GM18526 (cell line): ENCODE measurements around the gene SECISBP2L.

Experiments used
- POLR2A ChIP-seq: IDR thresholded peaks from 3 replicates; pipeline ENCODE4 v1.6.1; 2011; ENCODE audit not compliant: insufficient read length; ENCODE audit errors: extremely low read depth

Gene SECISBP2L, protein sequence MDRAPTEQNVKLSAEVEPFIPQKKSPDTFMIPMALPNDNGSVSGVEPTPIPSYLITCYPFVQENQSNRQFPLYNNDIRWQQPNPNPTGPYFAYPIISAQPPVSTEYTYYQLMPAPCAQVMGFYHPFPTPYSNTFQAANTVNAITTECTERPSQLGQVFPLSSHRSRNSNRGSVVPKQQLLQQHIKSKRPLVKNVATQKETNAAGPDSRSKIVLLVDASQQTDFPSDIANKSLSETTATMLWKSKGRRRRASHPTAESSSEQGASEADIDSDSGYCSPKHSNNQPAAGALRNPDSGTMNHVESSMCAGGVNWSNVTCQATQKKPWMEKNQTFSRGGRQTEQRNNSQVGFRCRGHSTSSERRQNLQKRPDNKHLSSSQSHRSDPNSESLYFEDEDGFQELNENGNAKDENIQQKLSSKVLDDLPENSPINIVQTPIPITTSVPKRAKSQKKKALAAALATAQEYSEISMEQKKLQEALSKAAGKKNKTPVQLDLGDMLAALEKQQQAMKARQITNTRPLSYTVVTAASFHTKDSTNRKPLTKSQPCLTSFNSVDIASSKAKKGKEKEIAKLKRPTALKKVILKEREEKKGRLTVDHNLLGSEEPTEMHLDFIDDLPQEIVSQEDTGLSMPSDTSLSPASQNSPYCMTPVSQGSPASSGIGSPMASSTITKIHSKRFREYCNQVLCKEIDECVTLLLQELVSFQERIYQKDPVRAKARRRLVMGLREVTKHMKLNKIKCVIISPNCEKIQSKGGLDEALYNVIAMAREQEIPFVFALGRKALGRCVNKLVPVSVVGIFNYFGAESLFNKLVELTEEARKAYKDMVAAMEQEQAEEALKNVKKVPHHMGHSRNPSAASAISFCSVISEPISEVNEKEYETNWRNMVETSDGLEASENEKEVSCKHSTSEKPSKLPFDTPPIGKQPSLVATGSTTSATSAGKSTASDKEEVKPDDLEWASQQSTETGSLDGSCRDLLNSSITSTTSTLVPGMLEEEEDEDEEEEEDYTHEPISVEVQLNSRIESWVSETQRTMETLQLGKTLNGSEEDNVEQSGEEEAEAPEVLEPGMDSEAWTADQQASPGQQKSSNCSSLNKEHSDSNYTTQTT

DNA sequence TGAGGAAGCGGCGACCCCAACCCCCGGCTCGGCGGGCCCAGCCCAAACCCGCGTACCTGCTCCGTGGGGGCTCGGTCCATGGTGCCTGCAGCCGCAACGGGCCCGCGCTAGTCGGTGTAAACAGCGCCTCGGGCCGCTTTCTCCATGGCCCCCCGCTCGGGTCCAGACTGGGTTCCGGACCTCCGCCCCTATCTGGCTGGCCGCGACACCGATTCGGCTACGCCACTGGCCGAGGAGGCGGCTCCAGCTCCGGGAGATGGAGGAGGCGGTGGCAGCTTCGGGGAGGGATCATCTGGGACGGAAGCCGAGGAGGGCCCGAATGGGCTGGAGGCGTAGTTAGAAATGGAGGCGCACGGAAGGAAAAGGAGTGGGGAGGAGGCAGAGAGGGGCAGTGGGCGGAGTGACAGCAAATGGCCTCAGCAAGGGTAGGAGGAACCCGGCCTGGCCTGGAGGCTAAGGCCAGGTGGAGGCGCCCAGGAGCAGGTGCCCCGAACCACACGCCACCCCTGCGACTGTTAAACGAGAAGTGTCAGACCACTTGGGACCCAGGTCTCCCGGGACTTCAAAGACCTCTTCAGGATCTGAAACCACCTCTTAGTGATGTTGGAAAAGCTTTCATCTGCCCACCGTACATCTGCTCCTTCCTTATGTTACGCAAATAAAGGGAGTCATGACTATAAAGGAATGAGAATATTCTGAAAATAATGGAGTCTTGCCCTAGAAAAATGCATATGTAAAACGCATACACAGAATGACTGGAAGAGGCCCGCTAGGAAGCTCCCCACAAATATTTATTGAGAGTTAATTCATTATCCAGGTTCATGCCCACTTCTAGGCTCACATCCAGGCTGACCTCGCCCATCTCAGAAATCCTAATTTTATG, at the start of gene SECISBP2L:
Gene SECISBP2L, minus strand, starts transcription at position 227 of the 883 bp plus-strand sequence. Its CDS starts 147 bp downstream, at position 80.
- TF ChIP-seq POLR2A: peak; percentile 67

GRCh38 chr15:49094923-49095322, 48.7 kb upstream of the SECISBP2L start:
- no peak for TF ChIP-seq POLR2A

- no peak for TF ChIP-seq POLR2A
These were observed 47.2 kb upstream of the SECISBP2L start for GRCh38 chr15:49093252-49094105.

DNA sequence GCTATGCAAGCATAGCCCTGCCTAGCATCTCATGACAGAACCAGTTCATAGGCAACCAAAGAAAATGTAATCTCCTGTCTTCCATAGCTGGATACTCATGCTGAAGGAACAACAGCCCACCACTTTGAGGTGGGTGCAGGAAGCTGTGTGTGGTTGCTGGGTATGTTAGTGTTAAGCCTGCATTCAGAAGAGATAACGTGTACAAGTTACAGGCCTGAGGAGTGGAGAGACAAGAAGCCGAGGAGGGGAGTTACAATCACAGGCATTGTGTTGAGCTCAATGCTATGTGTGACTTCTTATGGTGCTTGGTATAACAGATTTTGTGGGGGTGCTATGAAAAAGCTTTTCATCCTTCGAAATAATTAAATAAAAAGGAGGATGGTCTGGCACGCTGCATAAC, 42.8 kb upstream of the SECISBP2L start:
- no peak for TF ChIP-seq POLR2A

GRCh38 chr15:49085696-49086459, 39.6 kb upstream of the SECISBP2L start:
- TF ChIP-seq POLR2A: no peak

DNA sequence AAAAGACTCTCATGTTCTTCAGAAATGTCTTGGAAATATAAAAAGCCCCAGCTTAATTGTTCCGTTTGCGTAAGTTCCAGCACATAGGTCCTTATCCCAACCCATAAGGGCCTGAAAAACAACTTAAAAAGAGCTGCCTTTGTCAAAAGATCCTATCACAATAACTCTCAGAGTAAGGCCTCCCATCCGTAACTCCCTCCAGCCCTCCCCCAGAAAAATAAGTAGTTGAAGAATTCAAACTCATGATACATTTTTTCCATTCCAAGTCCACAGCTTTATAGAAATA, 38.0 kb upstream of the SECISBP2L start:
- no peak for TF ChIP-seq POLR2A

GRCh38 chr15:49083401-49084284, 37.4 kb upstream of the SECISBP2L start:
- no peak for TF ChIP-seq POLR2A

GRCh38 chr15:49082960-49083359, 36.7 kb upstream of the SECISBP2L start:
- TF ChIP-seq POLR2A: no peak

DNA sequence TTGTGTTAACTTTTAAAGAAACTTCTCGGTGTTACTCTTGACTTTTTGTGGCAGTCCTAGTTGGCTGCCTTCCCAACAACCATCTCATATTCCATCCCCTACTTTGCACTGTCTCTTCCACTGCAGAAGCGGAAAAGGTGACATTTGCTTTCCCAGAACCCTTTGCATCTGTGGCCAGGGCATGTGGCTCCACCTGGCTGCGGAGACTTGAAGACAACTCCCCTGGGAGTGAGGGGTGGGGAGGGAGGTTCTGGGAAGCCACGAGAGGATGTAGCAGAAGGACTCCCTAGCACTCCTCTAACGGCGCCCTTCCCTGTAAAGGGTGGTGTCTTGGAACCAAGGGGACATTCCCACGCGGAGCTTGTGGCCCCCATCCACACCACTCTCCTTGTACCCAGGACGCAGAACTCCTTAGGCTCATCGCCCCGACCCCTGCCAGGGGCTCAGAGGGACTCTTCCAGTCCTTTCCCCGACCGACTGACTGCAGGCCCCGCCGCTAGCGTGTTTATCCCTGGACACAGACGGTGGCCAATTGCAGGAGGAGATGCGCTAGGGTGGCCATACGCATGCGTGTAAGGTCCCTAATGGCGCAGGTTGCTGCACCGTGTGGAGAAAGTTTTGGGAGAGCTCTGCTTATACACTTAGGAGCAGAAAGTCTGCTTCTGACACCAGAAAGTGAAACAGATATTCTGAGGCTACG, 33.2 kb upstream of the SECISBP2L start:
- no peak for TF ChIP-seq POLR2A

- no peak for TF ChIP-seq POLR2A
These were observed 29.6 kb upstream of the SECISBP2L start for GRCh38 chr15:49075881-49076280.

- no peak for TF ChIP-seq POLR2A
These were observed 20.1 kb upstream of the SECISBP2L start for GRCh38 chr15:49066372-49066771.

DNA sequence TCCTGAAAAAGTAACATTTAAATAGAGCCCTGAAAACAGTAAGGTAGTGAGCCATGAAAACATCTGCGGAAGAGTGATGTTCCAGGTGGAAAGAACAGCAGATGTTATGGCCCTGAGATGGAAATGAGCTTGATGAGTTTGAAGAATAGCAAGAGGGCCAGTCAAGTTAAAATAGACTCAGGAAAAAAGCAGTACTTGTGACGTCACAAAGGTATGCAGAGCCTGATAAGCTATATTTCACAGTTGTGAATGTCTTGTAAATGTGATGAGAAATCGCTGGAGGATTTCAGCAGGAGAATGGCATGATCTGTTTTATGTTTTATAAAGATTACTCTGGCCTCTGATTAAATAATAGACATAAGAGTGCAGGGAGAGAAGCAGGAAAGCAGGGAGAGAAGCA, 18.6 kb upstream of the SECISBP2L start:
- TF ChIP-seq POLR2A: no peak

- no peak for TF ChIP-seq POLR2A
These were observed 18.0 kb upstream of the SECISBP2L start for GRCh38 chr15:49064281-49064653.
